ENCODE measurements around the gene S100A4. TPM values are rescaled to one million over a fixed set of nuclear protein-coding genes. Genes with fewer than 3 reads are reported as not detected.

The S100A4 gene
- total RNA-seq, 1 experiment from 2014 or later, result 22.7 TPM

DNA sequence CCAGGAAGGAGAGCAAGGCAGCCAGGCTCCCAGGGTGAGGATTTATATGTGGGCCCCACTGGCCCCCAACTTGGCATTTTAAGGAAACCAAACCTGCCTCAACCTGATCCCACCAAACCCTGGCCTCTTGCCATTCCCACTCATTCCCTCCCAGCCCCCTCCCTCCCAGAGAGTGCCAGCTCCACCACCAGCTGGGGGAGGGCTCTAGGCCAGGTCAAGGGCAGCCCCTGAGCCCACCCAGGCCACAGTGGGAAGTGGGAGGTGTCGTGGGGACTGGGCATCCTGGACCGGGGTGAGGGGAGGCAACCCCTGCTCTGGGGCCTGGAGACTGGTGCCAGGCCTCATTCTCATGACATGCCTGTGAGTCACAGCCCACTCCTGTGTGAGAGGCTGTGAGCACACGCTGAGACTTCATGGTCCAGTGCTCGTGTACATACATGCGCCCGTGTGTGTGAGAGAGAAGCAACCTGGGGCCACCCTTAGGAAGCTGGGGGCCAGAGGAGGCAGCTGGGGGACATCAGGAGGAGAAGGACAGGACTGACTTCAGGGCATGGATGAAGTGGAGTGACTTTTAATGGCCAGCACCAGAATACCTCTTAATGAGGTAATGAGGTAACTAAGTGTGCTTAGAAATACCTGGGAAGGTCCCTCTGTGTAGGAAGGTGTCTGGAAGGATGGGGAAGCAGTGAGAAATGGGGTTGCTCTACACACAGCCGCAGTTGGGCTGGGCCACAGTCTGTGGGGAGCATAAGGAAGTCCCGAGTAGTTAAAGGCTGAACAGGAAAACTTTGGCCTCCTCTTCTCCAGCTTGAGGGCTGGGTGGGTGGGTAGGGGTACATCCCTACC, 20.1 kb upstream of the S100A4 start, which contains the start of gene S100A2 (continued):
- TF ChIP-seq, protein P1, sequence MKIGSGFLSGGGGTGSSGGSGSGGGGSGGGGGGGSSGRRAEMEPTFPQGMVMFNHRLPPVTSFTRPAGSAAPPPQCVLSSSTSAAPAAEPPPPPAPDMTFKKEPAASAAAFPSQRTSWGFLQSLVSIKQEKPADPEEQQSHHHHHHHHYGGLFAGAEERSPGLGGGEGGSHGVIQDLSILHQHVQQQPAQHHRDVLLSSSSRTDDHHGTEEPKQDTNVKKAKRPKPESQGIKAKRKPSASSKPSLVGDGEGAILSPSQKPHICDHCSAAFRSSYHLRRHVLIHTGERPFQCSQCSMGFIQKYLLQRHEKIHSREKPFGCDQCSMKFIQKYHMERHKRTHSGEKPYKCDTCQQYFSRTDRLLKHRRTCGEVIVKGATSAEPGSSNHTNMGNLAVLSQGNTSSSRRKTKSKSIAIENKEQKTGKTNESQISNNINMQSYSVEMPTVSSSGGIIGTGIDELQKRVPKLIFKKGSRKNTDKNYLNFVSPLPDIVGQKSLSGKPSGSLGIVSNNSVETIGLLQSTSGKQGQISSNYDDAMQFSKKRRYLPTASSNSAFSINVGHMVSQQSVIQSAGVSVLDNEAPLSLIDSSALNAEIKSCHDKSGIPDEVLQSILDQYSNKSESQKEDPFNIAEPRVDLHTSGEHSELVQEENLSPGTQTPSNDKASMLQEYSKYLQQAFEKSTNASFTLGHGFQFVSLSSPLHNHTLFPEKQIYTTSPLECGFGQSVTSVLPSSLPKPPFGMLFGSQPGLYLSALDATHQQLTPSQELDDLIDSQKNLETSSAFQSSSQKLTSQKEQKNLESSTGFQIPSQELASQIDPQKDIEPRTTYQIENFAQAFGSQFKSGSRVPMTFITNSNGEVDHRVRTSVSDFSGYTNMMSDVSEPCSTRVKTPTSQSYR (CRISPR knock-in tag; IDR thresholded peaks at IDR 0.05), result no peak
- TF ChIP-seq, protein P2, sequence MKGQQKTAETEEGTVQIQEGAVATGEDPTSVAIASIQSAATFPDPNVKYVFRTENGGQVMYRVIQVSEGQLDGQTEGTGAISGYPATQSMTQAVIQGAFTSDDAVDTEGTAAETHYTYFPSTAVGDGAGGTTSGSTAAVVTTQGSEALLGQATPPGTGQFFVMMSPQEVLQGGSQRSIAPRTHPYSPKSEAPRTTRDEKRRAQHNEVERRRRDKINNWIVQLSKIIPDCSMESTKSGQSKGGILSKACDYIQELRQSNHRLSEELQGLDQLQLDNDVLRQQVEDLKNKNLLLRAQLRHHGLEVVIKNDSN (CRISPR knock-in tag; IDR thresholded peaks at IDR 0.05), result no peak
- TF ChIP-seq, protein P3, sequence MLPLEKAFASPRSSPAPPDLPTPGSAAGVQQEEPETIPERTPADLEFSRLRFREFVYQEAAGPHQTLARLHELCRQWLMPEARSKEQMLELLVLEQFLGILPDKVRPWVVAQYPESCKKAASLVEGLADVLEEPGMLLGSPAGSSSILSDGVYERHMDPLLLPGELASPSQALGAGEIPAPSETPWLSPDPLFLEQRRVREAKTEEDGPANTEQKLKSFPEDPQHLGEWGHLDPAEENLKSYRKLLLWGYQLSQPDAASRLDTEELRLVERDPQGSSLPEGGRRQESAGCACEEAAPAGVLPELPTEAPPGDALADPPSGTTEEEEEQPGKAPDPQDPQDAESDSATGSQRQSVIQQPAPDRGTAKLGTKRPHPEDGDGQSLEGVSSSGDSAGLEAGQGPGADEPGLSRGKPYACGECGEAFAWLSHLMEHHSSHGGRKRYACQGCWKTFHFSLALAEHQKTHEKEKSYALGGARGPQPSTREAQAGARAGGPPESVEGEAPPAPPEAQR (CRISPR knock-in tag; IDR thresholded peaks at IDR 0.05), result no peak
- no peak for TF ChIP-seq FOXK1 (CRISPR knock-in tag; IDR thresholded peaks at IDR 0.05)

DNA sequence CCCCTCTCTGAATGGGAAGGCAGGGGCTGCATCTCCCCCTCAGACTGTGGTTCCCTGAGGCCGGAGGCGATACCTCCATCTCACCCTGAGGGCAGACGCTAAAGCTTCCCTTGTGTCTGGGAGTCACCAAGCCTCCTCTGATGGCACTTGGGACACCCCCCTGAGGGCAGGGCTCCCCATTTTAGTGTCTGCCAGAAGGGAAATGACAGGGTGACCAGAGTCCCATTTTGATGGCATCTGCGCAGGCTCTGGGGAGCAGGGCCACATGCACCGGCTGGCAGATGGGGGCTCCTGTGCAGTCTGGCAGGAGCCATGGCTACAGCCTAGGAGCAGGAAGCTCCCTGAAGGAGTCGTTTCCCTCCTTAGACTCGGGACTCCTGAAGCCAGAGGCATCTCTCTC, 18.4 kb upstream of the S100A4 start:
- TF ChIP-seq PRRX2 (CRISPR knock-in tag; IDR thresholded peaks at IDR 0.05) (no peak), SOX15 (CRISPR knock-in tag; IDR thresholded peaks at IDR 0.05) (no peak), ATF1 (CRISPR knock-in tag; IDR thresholded peaks at IDR 0.05) (no peak), CREB1 (CRISPR knock-in tag; IDR thresholded peaks at IDR 0.05) (no peak), ZNF138 (CRISPR knock-in tag; conservative IDR thresholded peaks at IDR 0.05) (no peak), NR2C2 (CRISPR knock-in tag; IDR thresholded peaks at IDR 0.05) (no peak), JAZF1 (CRISPR knock-in tag; IDR thresholded peaks at IDR 0.05) (no peak), NFATC4 (CRISPR knock-in tag; IDR thresholded peaks at IDR 0.05) (no peak), FOXJ3 (CRISPR knock-in tag; IDR thresholded peaks at IDR 0.05; ENCODE audit: borderline replicate concordance) (no peak), SP1 (CRISPR knock-in tag; conservative IDR thresholded peaks at IDR 0.05) (no peak), FOXK1 (CRISPR knock-in tag; IDR thresholded peaks at IDR 0.05) (no peak), FOXP1 (CRISPR knock-in tag; IDR thresholded peaks at IDR 0.05; ENCODE audit: borderline replicate concordance) (no peak)
- TF ChIP-seq, protein P4, sequence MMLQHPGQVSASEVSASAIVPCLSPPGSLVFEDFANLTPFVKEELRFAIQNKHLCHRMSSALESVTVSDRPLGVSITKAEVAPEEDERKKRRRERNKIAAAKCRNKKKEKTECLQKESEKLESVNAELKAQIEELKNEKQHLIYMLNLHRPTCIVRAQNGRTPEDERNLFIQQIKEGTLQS (CRISPR knock-in tag; conservative IDR thresholded peaks at IDR 0.05), result no peak
- TF ChIP-seq, protein P5, sequence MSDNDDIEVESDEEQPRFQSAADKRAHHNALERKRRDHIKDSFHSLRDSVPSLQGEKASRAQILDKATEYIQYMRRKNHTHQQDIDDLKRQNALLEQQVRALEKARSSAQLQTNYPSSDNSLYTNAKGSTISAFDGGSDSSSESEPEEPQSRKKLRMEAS (CRISPR knock-in tag; IDR thresholded peaks at IDR 0.05), result no peak
- TF ChIP-seq, protein P6, sequence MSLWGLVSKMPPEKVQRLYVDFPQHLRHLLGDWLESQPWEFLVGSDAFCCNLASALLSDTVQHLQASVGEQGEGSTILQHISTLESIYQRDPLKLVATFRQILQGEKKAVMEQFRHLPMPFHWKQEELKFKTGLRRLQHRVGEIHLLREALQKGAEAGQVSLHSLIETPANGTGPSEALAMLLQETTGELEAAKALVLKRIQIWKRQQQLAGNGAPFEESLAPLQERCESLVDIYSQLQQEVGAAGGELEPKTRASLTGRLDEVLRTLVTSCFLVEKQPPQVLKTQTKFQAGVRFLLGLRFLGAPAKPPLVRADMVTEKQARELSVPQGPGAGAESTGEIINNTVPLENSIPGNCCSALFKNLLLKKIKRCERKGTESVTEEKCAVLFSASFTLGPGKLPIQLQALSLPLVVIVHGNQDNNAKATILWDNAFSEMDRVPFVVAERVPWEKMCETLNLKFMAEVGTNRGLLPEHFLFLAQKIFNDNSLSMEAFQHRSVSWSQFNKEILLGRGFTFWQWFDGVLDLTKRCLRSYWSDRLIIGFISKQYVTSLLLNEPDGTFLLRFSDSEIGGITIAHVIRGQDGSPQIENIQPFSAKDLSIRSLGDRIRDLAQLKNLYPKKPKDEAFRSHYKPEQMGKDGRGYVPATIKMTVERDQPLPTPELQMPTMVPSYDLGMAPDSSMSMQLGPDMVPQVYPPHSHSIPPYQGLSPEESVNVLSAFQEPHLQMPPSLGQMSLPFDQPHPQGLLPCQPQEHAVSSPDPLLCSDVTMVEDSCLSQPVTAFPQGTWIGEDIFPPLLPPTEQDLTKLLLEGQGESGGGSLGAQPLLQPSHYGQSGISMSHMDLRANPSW (CRISPR knock-in tag; conservative IDR thresholded peaks at IDR 0.05; ENCODE audit: low read depth), result no peak
- TF ChIP-seq, protein P7, sequence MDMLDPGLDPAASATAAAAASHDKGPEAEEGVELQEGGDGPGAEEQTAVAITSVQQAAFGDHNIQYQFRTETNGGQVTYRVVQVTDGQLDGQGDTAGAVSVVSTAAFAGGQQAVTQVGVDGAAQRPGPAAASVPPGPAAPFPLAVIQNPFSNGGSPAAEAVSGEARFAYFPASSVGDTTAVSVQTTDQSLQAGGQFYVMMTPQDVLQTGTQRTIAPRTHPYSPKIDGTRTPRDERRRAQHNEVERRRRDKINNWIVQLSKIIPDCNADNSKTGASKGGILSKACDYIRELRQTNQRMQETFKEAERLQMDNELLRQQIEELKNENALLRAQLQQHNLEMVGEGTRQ (CRISPR knock-in tag; IDR thresholded peaks at IDR 0.05), result no peak
- Mint-ChIP-seq H3K4me3 (no peak overlapping the region), H3K9me3 (no peaks in the 10 kb centered on the region), H3K36me3 (no peaks in the 10 kb centered on the region), H3K4me1 (peaks cover 30% of the 10 kb centered on the region), H3K27me3 (ENCODE audit: low read depth) (no peaks in the 10 kb centered on the region; the same call in 1 of the 2 replicates), H3K27ac (no peak overlapping the region)
- ChIA-PET POLR2A (interaction anchor here (1.0 kb wide), 1 partner anchor 17 kb away, joined by 3 read pairs; no protein-coding TSS in a partner anchor), CTCF (interaction anchor here (0.9 to 3.9 kb wide), 8 partner anchors 8 to 210 kb away, joined by 3 to 28 read pairs (median 5); partner anchors contain the start of genes S100A13 and S100A3)
- DNase-seq (ENCODE audit: low spot score), result no peak
- ATAC-seq, result no peak

Data from WTC11 (cell line).